Suprapubic skin (tissue), 4 donors: Measurements from ENCODE around the gene SHCBP1L. TPM values are rescaled to one million over a fixed set of nuclear protein-coding genes. Genes with fewer than 3 reads are reported as not detected.

ENCODE experiments used
- DNase-seq, 2 donors: peaks; one replicate each; pipeline ENCODE4 v3.0.0-alpha.2; 2019; ENCODE audit warnings: low spot score in 2 of 2
- H3K27ac ChIP-seq: fragments of 200-600 bp; sonication (generic); one replicate; pipeline ENCODE4 v1.5.1; 2019
- H3K27me3 ChIP-seq: fragments of 200-600 bp; sonication (generic); one replicate; pipeline ENCODE4 v1.5.1; 2019
- H3K36me3 ChIP-seq: fragments of 200-600 bp; sonication (generic); one replicate; pipeline ENCODE4 v1.5.1; 2019
- H3K4me1 ChIP-seq: fragments of 200-600 bp; sonication (generic); one replicate; pipeline ENCODE4 v1.5.1; 2019
- H3K4me3 ChIP-seq: fragments of 200-600 bp; sonication (generic); one replicate; pipeline ENCODE4 v1.5.1; 2019; ENCODE audit warnings: mild to moderate bottlenecking
- H3K9me3 ChIP-seq: fragments of 200-600 bp; sonication (generic); one replicate; pipeline ENCODE4 v1.5.1; 2019
- CTCF ChIP-seq, 2 donors: fragments of 200-600 bp in 1 of 2; fragments of 450-650 bp in 1 of 2; sonication (generic) in 1 of 2; IDR thresholded peaks; one replicate each; pipeline ENCODE4 v1.5.1; 2016 to 2019; ENCODE audit warnings: antibody characterized with exemption in 2 of 2, mild to moderate bottlenecking in 1 of 2, moderate library complexity in 1 of 2
- EP300 ChIP-seq: sonication (generic); formaldehyde crosslinking; IDR thresholded peaks from one replicate; pipeline ENCODE4 v1.6.1; 2017; ENCODE audit warnings: antibody characterized with exemption
- POLR2A ChIP-seq, 2 donors: fragments of 450-650 bp; IDR thresholded peaks; one replicate each; pipeline ENCODE4 v1.6.1; 2017; ENCODE audit warnings: antibody characterized with exemption in 2 of 2, mild to moderate bottlenecking in 2 of 2, moderate library complexity in 2 of 2
- POLR2AphosphoS5 ChIP-seq, 3 donors: sonication (generic); formaldehyde crosslinking; IDR thresholded peaks; one replicate each; pipeline ENCODE4 v1.6.1; 2017; ENCODE audit warnings: antibody characterized with exemption in 3 of 3
- WGBS: methylation state at CpG from one replicate; pipeline ENCODE4 v1.1.5; 2018; 5-methylcytosine and 5-hydroxymethylcytosine counted together
- total RNA-seq, 4 donors: library from RNA; depleted of rRNA; stranded (reverse); fragments of >200 nt; gene quantifications; one replicate each; pipeline ENCODE4 v1.1.0, GENCODE V29; 2016

SHCBP1L gene
- total RNA-seq, 4 donors from 2014 or later = not detected

DNA sequence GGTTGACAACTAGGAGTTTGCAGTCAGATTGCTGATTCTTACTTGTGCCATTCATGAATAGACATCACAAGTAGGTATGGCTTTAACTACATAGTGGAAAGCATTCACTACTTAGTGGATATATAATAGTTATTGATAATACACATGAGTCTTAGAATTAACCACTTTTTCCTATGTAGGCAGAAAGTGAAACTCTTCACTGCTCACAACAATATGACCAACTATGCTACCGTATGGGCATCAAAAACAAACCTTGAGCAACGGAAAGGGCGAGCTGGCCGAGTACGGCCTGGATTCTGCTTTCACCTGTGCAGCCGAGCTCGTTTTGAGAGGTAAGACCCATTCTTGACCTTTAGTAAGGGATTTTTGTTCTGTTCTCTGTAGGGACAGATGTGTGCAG, 75.1 kb downstream of the SHCBP1L start:
- H3K9me3 ChIP-seq = no peaks in the 10 kb centered on the region
- H3K27ac ChIP-seq = no peak overlapping the region
- TF ChIP-seq POLR2A (IDR thresholded peaks at IDR 0.05) (no peak), POLR2AphosphoS5 (IDR thresholded peaks at IDR 0.05) (no peak), CTCF (IDR thresholded peaks at IDR 0.05) (no peak), EP300 (no peak)
- no peaks in the 10 kb centered on the region for H3K4me1 ChIP-seq
- no peaks in the 10 kb centered on the region for H3K27me3 ChIP-seq
- no peak overlapping the region for H3K4me3 ChIP-seq
- 94% methylated on average over 7 of the region's 7 CpGs for WGBS
- DNase-seq = no peak
- H3K36me3 ChIP-seq = peaks cover 100% of the 10 kb centered on the region

DNA sequence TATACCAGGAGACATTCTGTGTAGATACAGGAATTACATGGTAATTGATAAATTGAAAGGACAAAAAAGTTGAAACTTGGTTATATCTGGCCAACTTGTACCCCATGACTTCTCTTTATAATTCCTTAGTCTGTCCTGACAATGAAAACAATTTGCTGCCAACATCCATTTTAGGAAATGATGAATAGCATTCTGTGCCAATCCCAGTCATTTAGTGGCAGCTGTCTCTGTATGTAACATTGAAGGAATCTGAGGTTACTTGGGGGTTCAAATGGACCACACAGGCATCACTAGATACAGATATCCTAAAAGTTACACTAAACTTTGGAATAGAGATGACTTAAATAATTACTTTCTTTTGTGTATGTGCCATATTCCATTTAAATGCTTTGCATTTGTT, 75.6 kb downstream of the SHCBP1L start:
- Histone ChIP-seq H3K9me3 (no peaks in the 10 kb centered on the region), H3K4me1 (no peaks in the 10 kb centered on the region), H3K36me3 (peaks cover 100% of the 10 kb centered on the region), H3K4me3 (no peak overlapping the region), H3K27ac (no peak overlapping the region), H3K27me3 (no peaks in the 10 kb centered on the region)
- TF ChIP-seq CTCF (IDR thresholded peaks at IDR 0.05) = no peak
- TF ChIP-seq POLR2A (IDR thresholded peaks at IDR 0.05) = no peak
- TF ChIP-seq EP300 = no peak
- no peak for TF ChIP-seq POLR2AphosphoS5 (IDR thresholded peaks at IDR 0.05)
- DNase-seq = no peak

GRCh38 chr1:182875889-182876288, 77.1 kb downstream of the SHCBP1L start:
- no peaks in the 10 kb centered on the region for H3K9me3 ChIP-seq
- H3K27ac ChIP-seq = no peak overlapping the region
- peaks cover 100% of the 10 kb centered on the region for H3K36me3 ChIP-seq
- no peaks in the 10 kb centered on the region for H3K4me1 ChIP-seq
- H3K4me3 ChIP-seq = no peak overlapping the region
- TF ChIP-seq EP300 = no peak
- no peak for TF ChIP-seq CTCF (IDR thresholded peaks at IDR 0.05)
- no peak for TF ChIP-seq POLR2AphosphoS5 (IDR thresholded peaks at IDR 0.05)
- TF ChIP-seq POLR2A (IDR thresholded peaks at IDR 0.05) = no peak
- no peaks in the 10 kb centered on the region for H3K27me3 ChIP-seq
- WGBS = 68% methylated on average over 2 of the region's 2 CpGs
- no peak for DNase-seq

- no peaks in the 10 kb centered on the region for H3K9me3 ChIP-seq
- H3K4me3 ChIP-seq = no peak overlapping the region
- no peaks in the 10 kb centered on the region for H3K4me1 ChIP-seq
- DNase-seq = no peak
- 95% methylated on average over 3 of the region's 3 CpGs for WGBS
- peaks cover 93% of the 10 kb centered on the region for H3K36me3 ChIP-seq
- TF ChIP-seq POLR2A (IDR thresholded peaks at IDR 0.05) (no peak), EP300 (no peak), CTCF (IDR thresholded peaks at IDR 0.05) (no peak), POLR2AphosphoS5 (IDR thresholded peaks at IDR 0.05) (no peak)
- no peak overlapping the region for H3K27ac ChIP-seq
- H3K27me3 ChIP-seq = no peaks in the 10 kb centered on the region
Observed at GRCh38 chr1:182872881-182873280, 80.1 kb downstream of the SHCBP1L start.

DNA sequence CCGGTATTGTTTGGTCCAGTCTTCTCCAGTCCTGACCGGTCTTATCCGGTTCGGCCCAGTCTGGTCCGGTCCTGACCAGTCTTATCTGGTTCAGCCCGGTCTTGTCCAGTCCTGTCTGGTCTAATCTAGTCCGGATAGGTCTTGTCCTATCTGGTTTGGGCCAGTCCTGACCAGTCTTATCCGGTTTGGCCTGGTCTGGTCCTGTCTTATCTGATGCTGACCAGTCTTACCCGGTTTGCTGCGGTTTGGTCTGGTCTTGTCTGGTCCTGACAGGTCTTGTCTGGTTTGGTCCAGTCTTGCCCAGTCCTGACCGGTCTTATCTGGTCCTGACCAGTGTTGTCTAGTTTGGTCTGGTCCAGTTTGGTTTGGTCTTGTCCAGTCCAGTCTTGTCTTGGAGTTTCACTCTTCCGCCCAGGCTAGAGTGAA, 83.7 kb downstream of the SHCBP1L start:
- no peak for DNase-seq
- no peak overlapping the region for H3K27ac ChIP-seq

More for the DNA sequence above, 83.7 kb downstream of the SHCBP1L start:
- TF ChIP-seq POLR2AphosphoS5 (IDR thresholded peaks at IDR 0.05) (no peak), CTCF (IDR thresholded peaks at IDR 0.05) (no peak), POLR2A (IDR thresholded peaks at IDR 0.05) (no peak), EP300 (no peak)
- H3K9me3 ChIP-seq = no peaks in the 10 kb centered on the region
- no peaks in the 10 kb centered on the region for H3K4me1 ChIP-seq
- H3K27me3 ChIP-seq = no peaks in the 10 kb centered on the region
- 94% methylated on average over 12 of the region's 12 CpGs for WGBS
- no peak overlapping the region for H3K4me3 ChIP-seq
- peaks cover 92% of the 10 kb centered on the region for H3K36me3 ChIP-seq
